IMR-90 (cell line): ENCODE data around the gene SCD. TPM values are rescaled to one million over a fixed set of nuclear protein-coding genes. Genes with fewer than 3 reads are reported as not detected.

Experiments used
- ATAC-seq: fragments of 200-7000 bp; cut with Tn5 transposase; 2 replicates; pipeline ENCODE4 v1.9.1; 2020; ENCODE audit warnings: low read depth, mild to moderate bottlenecking, moderate library complexity
- BruUV-seq: library from RNA; stranded (reverse); fragments of 400-500 nt; replicated peaks from 2 replicates; lab custom pipeline; 2021; lab: Mats Ljungman, UMichigan
- CTCF ChIA-PET: fragments of 300-600 bp; formaldehyde crosslinking; extraction: SDS; loops from one replicate; lab custom pipeline; 2021; ENCODE audit warnings: antibody characterized with exemption; lab: Yijun Ruan, JAX
- POLR2A ChIA-PET: fragments of 300-600 bp; sonication (Branson Sonifier 250); formaldehyde crosslinking; loops from one replicate; lab custom pipeline; 2022; ENCODE audit warnings: antibody characterized with exemption; ENCODE audit not compliant: unreplicated experiment; lab: Charles Lee
- DNase-seq: peaks from one replicate; pipeline ENCODE4 v3.0.0; 2013
- H2AFZ ChIP-seq: replicated peaks from 2 replicates; pipeline ENCODE3; 2013; ENCODE audit warnings: low read length, mild to moderate bottlenecking; ENCODE audit not compliant: poor library complexity
- H2AK5ac ChIP-seq: 2 replicates; pipeline ENCODE4 v1.6.1; 2013; ENCODE audit warnings: low read depth, low read length, inconsistent platforms
- H2AK9ac ChIP-seq: replicated peaks from 2 replicates; pipeline ENCODE3; 2013; ENCODE audit warnings: mild to moderate bottlenecking, low read depth, low read length, moderate library complexity; ENCODE audit not compliant: poor library complexity
- H2BK120ac ChIP-seq: 2 replicates; pipeline ENCODE4 v1.6.1; 2013; ENCODE audit warnings: low read depth, low read length, inconsistent platforms
- H2BK15ac ChIP-seq: 3 replicates; pipeline ENCODE4 v1.6.1; 2013; ENCODE audit warnings: low read depth, low read length, inconsistent platforms
- H2BK20ac ChIP-seq: 2 replicates; pipeline ENCODE4 v1.6.1; 2013; ENCODE audit warnings: low read depth, mild to moderate bottlenecking, inconsistent platforms, low read length, moderate library complexity
- H2BK5ac ChIP-seq: 2 replicates; pipeline ENCODE4 v1.6.1; 2013; ENCODE audit warnings: mild to moderate bottlenecking, low read depth, low read length, inconsistent platforms; ENCODE audit not compliant: poor library complexity, severe bottlenecking
- H3K14ac ChIP-seq: replicated peaks from 2 replicates; pipeline ENCODE4 v1.6.1; 2013; ENCODE audit warnings: low read depth, low read length, inconsistent platforms
- H3K18ac ChIP-seq: 2 replicates; pipeline ENCODE4 v1.6.1; 2013; ENCODE audit warnings: low read depth, low read length, control low read depth
- H3K23ac ChIP-seq: 2 replicates; pipeline ENCODE4 v1.6.1; 2013; ENCODE audit warnings: low read depth, low read length, inconsistent platforms
- H3K27ac ChIP-seq: 2 replicates; pipeline ENCODE4 v1.5.1; 2013; ENCODE audit warnings: mild to moderate bottlenecking, control low read depth, low read length; ENCODE audit not compliant: insufficient read depth
- H3K27me3 ChIP-seq: 2 replicates; pipeline ENCODE4 v1.6.1; 2013; ENCODE audit warnings: low read length; ENCODE audit not compliant: control insufficient read depth, insufficient read depth
- H3K36me3 ChIP-seq: 2 replicates; pipeline ENCODE4 v1.6.1; 2013; ENCODE audit warnings: low read length, mixed read lengths; ENCODE audit not compliant: control insufficient read depth, insufficient read depth
- H3K4ac ChIP-seq: 2 replicates; pipeline ENCODE4 v1.6.1; 2013; ENCODE audit warnings: low read depth, low read length, inconsistent platforms
- H3K4me1 ChIP-seq: 2 replicates; pipeline ENCODE4 v1.6.1; 2013; ENCODE audit warnings: low read length, mixed read lengths; ENCODE audit not compliant: control insufficient read depth, insufficient read depth
- H3K4me2 ChIP-seq: 2 replicates; pipeline ENCODE4 v1.6.1; 2013; ENCODE audit warnings: low read depth, mild to moderate bottlenecking, control low read depth, low read length, moderate library complexity
- H3K4me3 ChIP-seq: 2 replicates; pipeline ENCODE4 v1.5.1; 2013; ENCODE audit warnings: low read depth, mild to moderate bottlenecking, control low read depth, low read length, moderate library complexity; ENCODE audit not compliant: insufficient read depth
- H3K56ac ChIP-seq: 2 replicates; pipeline ENCODE4 v1.6.1; 2013; ENCODE audit warnings: low read length, inconsistent platforms; ENCODE audit not compliant: insufficient read depth; ENCODE audit errors: extremely low read depth
- H3K79me1 ChIP-seq, 2 experiments: 2 replicates each; pipeline ENCODE4 v1.6.1; 2013; ENCODE audit warnings: low read length in 2 of 2, inconsistent platforms in 1 of 2, low read depth in 1 of 2
- H3K9ac ChIP-seq: 2 replicates; pipeline ENCODE4 v1.6.1; 2013; ENCODE audit warnings: low read depth, low read length, control low read depth
- H3K9me1 ChIP-seq: 2 replicates; pipeline ENCODE4 v1.6.1; 2013; ENCODE audit warnings: low read length, inconsistent platforms; ENCODE audit not compliant: insufficient read depth
- H3K9me3 ChIP-seq: 2 replicates; pipeline ENCODE4 v1.6.1; 2013; ENCODE audit warnings: low read length; ENCODE audit not compliant: control insufficient read depth, insufficient read depth
- H4K20me1 ChIP-seq: 2 replicates; pipeline ENCODE4 v1.6.1; 2013; ENCODE audit warnings: low read length, inconsistent platforms; ENCODE audit not compliant: insufficient read depth
- H4K5ac ChIP-seq: 2 replicates; pipeline ENCODE4 v1.6.1; 2013; ENCODE audit warnings: mild to moderate bottlenecking, low read depth, low read length, control low read depth
- H4K8ac ChIP-seq, 2 experiments: 2 replicates each; pipeline ENCODE4 v1.6.1; 2013; ENCODE audit warnings: low read depth in 2 of 2, low read length in 2 of 2, control low read depth in 1 of 2, inconsistent platforms in 1 of 2
- H4K91ac ChIP-seq: 2 replicates; pipeline ENCODE4 v1.6.1; 2013; ENCODE audit warnings: low read depth, low read length, inconsistent platforms; ENCODE audit not compliant: insufficient read depth
- BHLHE40 ChIP-seq: fragments of 150-350 bp; IDR thresholded peaks from 2 replicates; pipeline ENCODE4 v1.6.1; 2016; ENCODE audit warnings: mild to moderate bottlenecking, low read depth, low read length
- CEBPB ChIP-seq: IDR thresholded peaks from 2 replicates; pipeline ENCODE4 v1.6.1; 2012; ENCODE audit warnings: low read depth, low read length, improper control_type of control experiment
- CHD1 ChIP-seq: IDR thresholded peaks from 2 replicates; pipeline ENCODE4 v1.6.1; 2012; ENCODE audit warnings: low read depth, low read length, improper control_type of control experiment
- ELK1 ChIP-seq: fragments of 150-350 bp; IDR thresholded peaks from 2 replicates; pipeline ENCODE4 v1.6.1; 2016; ENCODE audit warnings: low read depth, mild to moderate bottlenecking, low read length, moderate library complexity, borderline replicate concordance
- FOS ChIP-seq: fragments of 150-350 bp; IDR thresholded peaks from 2 replicates; pipeline ENCODE4 v1.6.1; 2016; ENCODE audit warnings: low read depth, low read length
- MAFK ChIP-seq: IDR thresholded peaks from 2 replicates; pipeline ENCODE4 v1.6.1; 2012; ENCODE audit warnings: low read depth, low read length, improper control_type of control experiment
- MAZ ChIP-seq: IDR thresholded peaks from 2 replicates; pipeline ENCODE4 v1.6.1; 2012; ENCODE audit warnings: low read depth, mild to moderate bottlenecking, low read length, improper control_type of control experiment, moderate library complexity, borderline replicate concordance
- MXI1 ChIP-seq: IDR thresholded peaks from 2 replicates; pipeline ENCODE4 v1.6.1; 2012; ENCODE audit warnings: low read depth, mild to moderate bottlenecking, low read length, moderate library complexity, borderline replicate concordance
- NFE2L2 ChIP-seq: fragments of 150-350 bp; IDR thresholded peaks from 2 replicates; pipeline ENCODE4 v1.6.1; 2016; ENCODE audit warnings: low read depth, mild to moderate bottlenecking, low read length
- POLR2A ChIP-seq: IDR thresholded peaks from 2 replicates; pipeline ENCODE4 v1.6.1; 2012; ENCODE audit warnings: mild to moderate bottlenecking, low read depth, low read length
- RAD21 ChIP-seq: IDR thresholded peaks from 2 replicates; pipeline ENCODE4 v1.6.1; 2012; ENCODE audit warnings: low read length, improper control_type of control experiment
- RCOR1 ChIP-seq: IDR thresholded peaks from 2 replicates; pipeline ENCODE4 v1.6.1; 2012; ENCODE audit warnings: mild to moderate bottlenecking, low read length, improper control_type of control experiment; ENCODE audit not compliant: insufficient replicate concordance
- RFX5 ChIP-seq: IDR thresholded peaks from 2 replicates; pipeline ENCODE4 v1.8.0; 2012; ENCODE audit warnings: low read depth, mild to moderate bottlenecking, low read length, moderate library complexity
- SMC3 ChIP-seq: fragments of 150-350 bp; IDR thresholded peaks from 2 replicates; pipeline ENCODE4 v1.6.1; 2016; ENCODE audit warnings: low read depth, mild to moderate bottlenecking, antibody characterized with exemption, low read length, moderate library complexity
- USF2 ChIP-seq: fragments of 150-350 bp; IDR thresholded peaks from 2 replicates; pipeline ENCODE4 v1.6.1; 2017; ENCODE audit warnings: mild to moderate bottlenecking, antibody characterized with exemption, low read length, low read depth
- WGBS, 2 experiments: methylation state at CpG; one replicate each; pipeline versions ENCODE4 v1.1.5 to v1.1.7; 2013; ENCODE audit warnings: missing lambda C conversion rate in 2 of 2; ENCODE audit not compliant: insufficient read length in 1 of 2; ENCODE audit errors: extremely low coverage in 2 of 2; 5-methylcytosine and 5-hydroxymethylcytosine counted together
- dilution Hi-C: fragments of 300-500 bp; cut with HindIII; formaldehyde crosslinking; loops from one replicate; pipeline ENCODE4 v1.14.3; 2018; ENCODE audit warnings: low sequenced_read_pairs; ENCODE audit not compliant: unreplicated experiment
- in situ Hi-C: fragments of 300-500 bp; cut with MboI; formaldehyde crosslinking; loops from 3 replicates; pipeline ENCODE4 v1.14.3; 2019; ENCODE audit warnings: low sequenced_read_pairs, inconsistent platforms, mixed read lengths
- intact Hi-C: fragments of 100-400 bp; cut with micrococcal nuclease; formaldehyde crosslinking; loops from 2 replicates; pipeline ENCODE4 v1.10.0; 2022
- polyA plus RNA-seq, 3 experiments: library from polyadenylated mRNA; depleted of rRNA; stranded (reverse); fragments of >200 nt; gene quantifications; 2 replicates each; pipeline ENCODE4 v1.2.3, GENCODE V29; 2012; ENCODE audit warnings: low replicate concordance in 1 of 3
- total RNA-seq: library from RNA; depleted of rRNA; stranded (reverse); fragments of >200 nt; gene quantifications from 2 replicates; pipeline ENCODE4 v1.2.3, GENCODE V29; 2012
- TF ChIP-seq, protein P1 (sequence below): conservative IDR thresholded peaks from 2 replicates; pipeline ENCODE4 v1.5.1; 2012; ENCODE audit warnings: mild to moderate bottlenecking, low read depth, low read length, improper control_type of control experiment

The SCD gene
- total and polyA plus RNA-seq, 2 of the 4 experiments (the other 2 are of a cell fraction) = 50.7 to 65.1 TPM

DNA sequence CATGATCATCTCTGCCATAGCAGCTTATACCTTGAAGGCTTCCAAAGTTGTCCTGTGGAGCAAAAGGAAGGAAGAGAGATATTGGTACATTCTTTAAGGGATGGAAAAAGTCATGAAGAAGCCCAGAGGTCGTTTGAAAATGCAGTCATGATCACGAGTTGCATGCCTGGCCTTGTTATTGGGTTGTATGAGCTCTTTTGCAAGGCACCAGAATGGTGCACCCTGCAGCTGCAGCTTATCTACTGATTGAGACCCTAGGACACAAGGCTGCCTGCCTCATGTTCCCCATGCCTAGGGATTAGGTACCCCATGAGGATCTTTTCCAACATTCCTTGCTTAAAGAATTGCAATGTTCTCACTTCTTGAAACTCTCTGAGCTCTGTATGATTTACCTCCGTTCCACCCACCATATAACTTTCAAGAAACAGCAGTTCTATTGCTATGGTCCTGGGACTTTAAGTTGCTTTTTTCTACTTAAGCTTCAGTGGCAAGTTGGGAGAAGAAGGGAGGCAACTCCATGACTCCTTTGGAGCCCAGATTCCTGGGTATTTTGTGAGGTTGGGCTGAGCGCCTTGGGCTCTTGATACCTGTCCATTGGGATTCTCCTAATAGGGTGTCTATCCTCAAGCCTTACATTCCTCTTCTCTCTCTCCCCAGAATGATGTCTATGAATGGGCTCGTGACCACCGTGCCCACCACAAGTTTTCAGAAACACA lies 6.9 kb downstream of the SCD start:
- no peak overlapping the region for H2BK5ac ChIP-seq
- peaks cover 4 to 44% of the 10 kb centered on the region in 2 experiments; a peak in 2 of 4 replicates for H3K79me1 ChIP-seq
- TF ChIP-seq FOS = no peak
- no peak for TF ChIP-seq SMC3
- TF ChIP-seq NFE2L2 = no peak
- no peak for TF ChIP-seq MAZ
- TF ChIP-seq RAD21 = no peak
- TF ChIP-seq RFX5 = no peak
- TF ChIP-seq POLR2A = no peak
- no peak for TF ChIP-seq MXI1
- TF ChIP-seq CEBPB = no peak
- TF ChIP-seq MAFK = no peak
- no peak for TF ChIP-seq RCOR1
- TF ChIP-seq USF2 = no peak
- TF ChIP-seq, protein P1, sequence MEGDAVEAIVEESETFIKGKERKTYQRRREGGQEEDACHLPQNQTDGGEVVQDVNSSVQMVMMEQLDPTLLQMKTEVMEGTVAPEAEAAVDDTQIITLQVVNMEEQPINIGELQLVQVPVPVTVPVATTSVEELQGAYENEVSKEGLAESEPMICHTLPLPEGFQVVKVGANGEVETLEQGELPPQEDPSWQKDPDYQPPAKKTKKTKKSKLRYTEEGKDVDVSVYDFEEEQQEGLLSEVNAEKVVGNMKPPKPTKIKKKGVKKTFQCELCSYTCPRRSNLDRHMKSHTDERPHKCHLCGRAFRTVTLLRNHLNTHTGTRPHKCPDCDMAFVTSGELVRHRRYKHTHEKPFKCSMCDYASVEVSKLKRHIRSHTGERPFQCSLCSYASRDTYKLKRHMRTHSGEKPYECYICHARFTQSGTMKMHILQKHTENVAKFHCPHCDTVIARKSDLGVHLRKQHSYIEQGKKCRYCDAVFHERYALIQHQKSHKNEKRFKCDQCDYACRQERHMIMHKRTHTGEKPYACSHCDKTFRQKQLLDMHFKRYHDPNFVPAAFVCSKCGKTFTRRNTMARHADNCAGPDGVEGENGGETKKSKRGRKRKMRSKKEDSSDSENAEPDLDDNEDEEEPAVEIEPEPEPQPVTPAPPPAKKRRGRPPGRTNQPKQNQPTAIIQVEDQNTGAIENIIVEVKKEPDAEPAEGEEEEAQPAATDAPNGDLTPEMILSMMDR = no peak
- TF ChIP-seq BHLHE40 = no peak
- TF ChIP-seq CHD1 = no peak
- TF ChIP-seq ELK1 = no peak
- in situ Hi-C loops = no loop called here
- CTCF ChIA-PET = no interaction called here
- H3K14ac ChIP-seq = no peak overlapping the region
- no peak overlapping the region for H4K91ac ChIP-seq
- H3K4me2 ChIP-seq = no peak overlapping the region
- BruUV-seq = no TSS peak
- peaks cover 6% of the 10 kb centered on the region for H3K4me1 ChIP-seq
- H3K36me3 ChIP-seq = peaks cover 69% of the 10 kb centered on the region
- no peak overlapping the region for H2BK120ac ChIP-seq
- intact Hi-C loops = no loop called here
- no peak overlapping the region for H3K27ac ChIP-seq
- H3K27me3 ChIP-seq = no peaks in the 10 kb centered on the region
- H3K9me1 ChIP-seq = peaks cover 9% of the 10 kb centered on the region
- peaks cover 31% of the 10 kb centered on the region; the same call in 1 of the 2 replicates for H4K20me1 ChIP-seq
- 80% methylated on average over 1 of the region's 6 CpGs; no CpG with 5 or more reads in 1 of the 2 experiments for WGBS, 2 experiments
- H2BK15ac ChIP-seq = no peak overlapping the region
- H3K56ac ChIP-seq = no peak overlapping the region
- H2AK5ac ChIP-seq = no peak overlapping the region
- no peak overlapping the region for H2AK9ac ChIP-seq
- DNase-seq (no peak), ATAC-seq (no peak)
- H3K9me3 ChIP-seq = no peaks in the 10 kb centered on the region
- no peak overlapping the region for H4K8ac ChIP-seq
- H3K4me3 ChIP-seq = no peak overlapping the region
- POLR2A ChIA-PET = no interaction called here
- H2AFZ ChIP-seq = no peak overlapping the region
- dilution Hi-C loops = no loop called here
- H3K9ac ChIP-seq = no peak overlapping the region
- H3K23ac ChIP-seq = no peak overlapping the region
- no peak overlapping the region for H3K4ac ChIP-seq
- no peak overlapping the region for H3K18ac ChIP-seq
- no peak overlapping the region for H2BK20ac ChIP-seq
- no peak overlapping the region for H4K5ac ChIP-seq
